GM19240 (cell line): ENCODE results near the gene TTC21B.
"Not testable (repeated sequence)": the region's sequence is repeated elsewhere in the genome, so short reads cannot be mapped to it uniquely, and the experiment has no call there.

Experiments used
- DNase-seq: peaks from one replicate; pipeline ENCODE4 v3.0.0; 2011; ENCODE audit warnings: low spot score; ENCODE audit not compliant: insufficient read length

The TTC21B gene

GRCh38 chr2:165953655-165954606, at the start of gene TTC21B:
TSS of gene TTC21B (minus strand) at chr2:165953776. CDS start at chr2:165953705, 71 bp downstream.
- DNase-seq = peak; percentile 78

- no peak for DNase-seq
Measured at GRCh38 chr2:166000401-166000800, 46.8 kb upstream of the TTC21B start.

DNA sequence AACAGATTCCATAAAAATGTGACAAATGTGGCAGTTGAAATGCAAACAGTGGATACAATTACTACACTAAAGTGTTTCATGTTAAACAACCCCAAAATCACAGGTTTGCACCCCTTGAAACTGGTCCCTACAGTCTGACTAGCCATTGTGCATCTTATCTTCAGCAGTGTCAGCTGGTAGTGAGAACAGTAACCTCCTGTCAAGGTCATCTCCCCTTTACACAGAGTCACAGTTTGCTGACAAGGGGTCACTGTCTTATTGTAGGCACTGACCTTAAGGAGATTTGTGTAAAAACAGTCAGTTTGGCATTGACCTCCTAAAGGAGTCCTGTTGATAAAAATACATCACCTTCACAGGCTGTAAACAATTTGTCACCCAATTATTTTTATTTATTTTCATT, 37.3 kb upstream of the TTC21B start:
- DNase-seq = no peak

DNA sequence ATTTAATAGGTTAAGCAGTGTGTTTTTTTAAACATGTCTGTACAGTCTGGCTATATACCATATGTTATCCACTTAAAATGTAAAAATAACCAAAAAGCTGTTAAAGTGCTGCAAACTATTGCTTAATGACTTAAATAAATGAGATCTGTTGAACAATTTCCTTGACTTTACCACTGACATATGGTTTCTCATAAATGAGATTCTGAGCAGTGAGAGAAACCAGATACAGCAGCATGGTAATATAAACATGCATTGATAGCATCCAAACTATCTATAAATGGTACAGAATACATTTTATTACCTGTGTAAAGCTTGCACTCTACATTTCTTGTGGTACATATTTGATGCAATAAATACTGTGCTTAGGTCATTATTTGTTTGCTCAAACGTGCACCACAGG, 36.3 kb upstream of the TTC21B start:
- no peak for DNase-seq

DNA sequence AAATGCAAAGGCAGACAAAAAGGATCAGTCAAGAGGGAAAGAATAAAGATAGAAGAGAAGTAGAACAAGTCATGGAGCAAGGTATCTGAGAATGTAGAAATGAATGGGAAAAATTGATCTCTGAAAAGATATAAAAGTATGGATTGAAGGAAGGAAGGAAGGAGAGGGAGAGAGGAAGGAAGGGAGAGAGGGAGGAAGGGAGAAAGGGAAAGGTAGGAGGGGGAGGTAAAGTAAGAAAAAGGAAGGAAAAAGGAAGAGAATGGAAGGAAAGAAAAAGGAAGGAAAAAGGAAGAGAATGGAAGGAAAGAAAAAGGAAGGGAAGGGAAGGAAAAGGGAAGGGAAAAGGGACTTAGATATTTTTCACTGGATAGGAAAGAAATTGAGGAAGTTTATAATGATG, 31.5 kb upstream of the TTC21B start:
- no peak for DNase-seq

- not testable (repeated sequence) for DNase-seq
Measured at GRCh38 chr2:165972161-165972560, 18.6 kb upstream of the TTC21B start.

DNA sequence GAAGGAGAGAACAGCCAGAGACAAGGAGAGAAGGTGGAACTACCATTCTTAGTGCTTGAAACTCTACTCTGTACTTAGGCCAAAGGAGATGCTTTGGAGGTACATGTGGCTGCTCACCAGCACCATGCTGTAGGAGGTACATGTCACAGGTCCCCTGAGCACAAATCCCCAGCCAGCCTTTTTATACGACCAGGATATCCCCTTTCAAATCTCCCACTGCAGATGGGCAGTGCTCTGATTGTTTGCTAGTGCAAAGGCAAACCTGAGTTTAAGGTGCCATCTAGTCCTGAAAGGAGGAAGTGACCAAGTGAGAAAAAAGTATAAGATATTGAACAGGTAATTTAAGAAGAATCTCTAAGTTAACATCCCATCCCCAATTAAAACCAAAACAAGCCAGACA, 17.1 kb upstream of the TTC21B start:
- DNase-seq = no peak

GRCh38 chr2:165969227-165969626, 15.7 kb upstream of the TTC21B start:
- no peak for DNase-seq

DNA sequence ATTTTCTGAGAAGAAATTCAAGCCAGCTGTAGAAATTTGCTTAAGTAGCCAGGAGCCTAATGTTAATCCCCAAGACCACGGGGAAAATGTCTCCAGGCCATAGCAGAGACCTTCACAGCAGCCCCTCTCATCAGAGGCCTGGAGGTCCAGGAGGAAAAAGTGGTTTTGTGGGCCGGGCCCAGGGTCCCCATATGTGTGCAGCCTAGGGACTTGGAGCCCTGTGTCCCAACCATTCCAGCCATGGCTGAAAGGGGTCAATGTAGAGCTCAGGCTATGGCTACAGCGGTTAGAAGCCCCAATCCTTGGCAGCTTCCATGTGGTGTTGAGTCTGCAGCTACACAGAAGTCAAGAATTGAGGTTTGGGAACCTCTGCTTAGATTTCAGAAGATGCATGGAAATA, 14.2 kb upstream of the TTC21B start:
- no peak for DNase-seq

DNA sequence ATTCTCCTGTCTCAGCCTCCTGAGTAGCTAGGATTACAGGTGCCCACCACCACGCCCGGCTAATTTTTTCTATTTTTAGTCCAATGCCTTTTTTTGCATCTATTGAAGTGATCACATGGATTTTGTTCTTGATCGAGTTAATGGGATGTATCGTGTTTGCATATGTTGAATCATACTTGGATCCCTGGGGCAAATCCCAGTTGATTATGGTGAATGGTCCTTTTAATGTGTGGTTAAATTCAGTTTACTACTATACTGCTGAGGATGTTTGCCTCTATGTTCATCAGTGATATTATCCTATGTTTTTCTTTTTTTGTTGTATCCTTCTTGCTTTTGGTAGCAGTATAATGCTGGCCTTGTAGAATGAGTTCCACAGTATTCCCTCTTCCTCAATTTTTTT, 8.2 kb upstream of the TTC21B start:
- no peak for DNase-seq

- no peak for DNase-seq
Measured at GRCh38 chr2:165959371-165959770, 5.8 kb upstream of the TTC21B start.

DNA sequence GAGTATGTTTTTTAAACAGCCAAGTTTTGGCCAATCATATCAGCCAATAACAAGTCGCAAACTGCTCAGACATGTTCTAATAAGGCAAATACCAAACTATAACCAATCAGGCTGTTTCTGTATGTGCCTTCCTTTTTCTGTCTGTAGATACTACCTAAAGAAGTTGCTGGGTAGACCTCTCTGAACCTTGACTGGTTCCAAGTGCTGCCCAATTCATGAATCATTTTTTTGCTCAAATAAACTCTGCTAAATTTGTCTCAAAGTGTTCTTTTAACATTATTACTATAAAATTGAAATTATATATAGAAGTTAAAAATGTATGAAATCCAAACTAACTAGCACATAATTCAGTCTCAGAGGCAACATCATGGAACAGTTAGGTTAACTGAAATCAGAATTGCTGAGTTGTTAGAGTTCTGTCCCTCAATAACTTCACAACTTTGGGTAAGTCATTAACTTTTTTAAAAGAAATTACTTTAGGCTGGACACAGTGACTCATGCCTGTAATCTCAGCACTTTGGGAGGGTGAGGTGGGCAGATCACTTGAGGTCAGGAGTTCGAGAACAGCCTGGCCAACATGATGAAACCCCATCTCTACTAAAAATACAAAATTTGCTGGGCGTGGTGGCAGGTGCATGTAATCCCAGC, 4.9 kb upstream of the TTC21B start:
- DNase-seq = no peak

DNA sequence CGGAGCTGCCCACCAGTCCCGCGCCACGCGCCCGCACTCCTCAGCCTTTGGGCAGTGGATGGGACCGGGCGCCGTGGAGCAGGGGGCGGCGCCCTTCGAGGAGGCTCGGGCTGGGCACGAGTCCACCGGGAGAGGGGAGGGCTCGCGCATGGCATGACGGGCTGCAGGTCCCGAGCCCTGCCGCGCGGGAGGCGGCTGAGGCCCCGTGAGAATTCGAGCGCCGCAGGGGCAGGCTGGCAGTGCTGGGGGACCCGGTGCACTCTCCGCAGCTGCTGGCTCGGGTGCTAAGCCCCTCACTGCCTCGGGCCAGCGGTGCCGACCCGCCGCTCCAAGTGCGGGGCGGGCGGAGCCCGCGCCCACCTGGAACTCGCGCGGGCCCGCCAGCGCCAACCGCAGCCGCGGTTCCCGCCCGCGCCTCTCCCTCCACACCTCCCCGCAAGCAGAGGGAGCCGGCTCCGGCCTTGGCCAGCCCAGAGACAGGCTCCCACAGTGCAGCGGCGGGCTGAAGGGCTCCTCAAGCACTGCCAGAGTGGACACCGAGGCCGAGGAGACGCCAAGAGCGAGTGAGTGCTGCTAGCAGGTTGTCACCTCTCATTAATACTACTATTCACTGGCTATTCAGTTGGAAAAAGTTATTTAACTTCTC, 3.6 kb upstream of the TTC21B start:
- no peak for DNase-seq

DNA sequence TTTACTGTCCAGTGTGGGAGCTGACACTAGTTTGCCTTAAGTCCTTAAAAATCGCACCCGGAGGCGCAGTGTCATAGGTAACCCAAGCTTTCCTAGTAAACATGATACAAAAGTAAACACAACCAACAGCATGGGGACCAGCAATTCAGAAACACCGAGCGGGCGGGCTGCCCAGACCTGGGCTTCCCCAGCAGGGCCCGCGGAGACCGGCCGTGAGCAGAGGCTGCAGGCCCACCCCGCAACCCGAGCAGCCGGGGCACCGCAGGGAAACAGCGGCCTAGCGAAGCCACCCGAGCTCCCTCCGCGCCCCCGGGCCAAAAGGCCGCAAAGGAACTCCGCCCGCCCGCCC, 296 bp downstream of the TTC21B start:
- peak; percentile 28 for DNase-seq

DNA sequence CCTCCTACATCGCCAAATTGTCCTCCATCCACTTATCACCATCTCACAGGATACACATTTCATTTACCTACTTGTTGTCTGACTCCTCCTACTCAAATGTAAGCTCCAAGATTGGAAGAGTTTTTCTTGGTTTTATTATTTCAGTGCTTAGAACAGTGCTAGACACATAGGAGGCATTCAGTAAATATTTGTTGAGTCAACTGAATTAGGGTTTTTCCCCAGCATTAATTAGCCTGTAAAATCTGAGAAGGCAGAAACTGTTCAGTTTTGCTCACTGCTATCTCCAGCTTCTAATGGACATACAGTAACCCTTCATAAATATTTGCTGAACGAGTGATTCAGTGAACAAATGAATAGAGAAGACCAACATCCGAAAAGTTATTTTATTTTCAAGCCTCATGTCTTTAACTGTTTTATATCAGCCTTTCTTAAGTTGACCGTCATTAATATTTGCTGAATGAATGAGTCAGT, 800 bp downstream of the TTC21B start:
- no peak for DNase-seq

GRCh38 chr2:165952085-165952484, 1.5 kb downstream of the TTC21B start:
- no peak for DNase-seq

GRCh38 chr2:165950438-165950837, 3.1 kb downstream of the TTC21B start:
- no peak for DNase-seq

DNA sequence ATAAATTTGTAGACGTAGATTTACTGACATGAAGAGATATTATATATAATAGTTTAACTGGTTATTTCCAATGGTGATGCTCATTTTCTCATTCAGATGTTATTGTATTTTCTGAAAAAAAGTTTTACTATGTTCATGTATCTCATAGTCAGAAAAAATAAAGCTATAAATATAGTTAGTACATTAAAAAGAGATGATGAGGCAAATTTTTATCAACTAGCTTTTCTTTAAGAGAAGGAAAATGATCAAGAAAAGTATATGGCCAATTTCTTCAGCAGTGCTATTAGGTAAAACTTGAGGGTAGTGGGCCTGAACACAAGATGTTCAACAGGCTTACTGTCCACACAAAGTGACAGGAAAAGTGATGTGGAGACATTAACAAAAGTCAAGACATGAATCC, 11.7 kb downstream of the TTC21B start:
- no peak for DNase-seq

DNA sequence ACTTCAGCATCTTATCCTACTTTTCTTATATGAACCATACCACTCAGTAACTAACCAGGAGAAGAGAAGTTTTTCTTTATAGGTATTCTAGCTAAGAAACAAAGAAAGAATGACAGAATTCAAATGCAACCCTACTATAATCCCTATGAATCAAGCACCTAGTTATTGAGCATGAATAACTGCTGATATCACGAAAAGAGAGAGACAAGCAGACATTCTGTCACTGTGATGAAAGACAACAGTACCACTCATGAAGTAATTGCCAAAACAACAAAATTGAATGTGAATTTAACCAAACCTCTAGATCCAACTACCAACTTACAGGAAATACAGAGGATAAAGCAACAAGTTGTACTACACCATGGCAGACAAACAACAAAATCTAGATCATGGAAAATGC, 15.3 kb downstream of the TTC21B start:
- DNase-seq = no peak

DNA sequence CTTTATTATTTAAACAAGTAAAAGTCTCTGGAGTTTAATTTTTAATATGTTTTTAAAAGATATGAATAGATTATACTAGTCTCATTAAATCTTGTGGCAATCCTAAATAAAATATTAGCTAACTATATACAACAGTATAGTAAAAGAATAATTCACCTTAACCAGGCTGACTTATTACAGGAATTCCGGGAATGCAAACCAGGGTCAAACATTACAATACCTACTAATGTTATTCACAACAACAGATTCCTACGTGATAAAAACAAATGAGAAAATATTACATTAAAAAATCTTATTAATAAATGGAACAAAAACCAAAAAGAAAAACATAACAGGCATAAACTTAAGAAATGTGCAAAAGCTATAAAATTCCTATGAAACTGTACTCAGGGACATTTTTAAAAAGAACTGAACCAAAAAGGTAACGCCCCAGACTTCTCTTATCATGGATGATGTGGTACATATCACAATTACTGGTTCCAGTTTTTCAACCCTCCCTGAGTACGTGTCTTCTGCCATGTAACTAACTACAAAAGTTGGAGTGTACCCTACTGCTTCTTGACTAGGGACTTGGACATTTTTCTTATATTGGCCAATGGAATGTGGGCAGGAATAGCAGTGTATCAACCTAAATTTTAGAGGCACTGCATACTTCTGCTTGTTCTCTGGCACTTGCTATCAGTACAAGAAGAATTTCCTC, 20.2 kb downstream of the TTC21B start:
- no peak for DNase-seq

DNA sequence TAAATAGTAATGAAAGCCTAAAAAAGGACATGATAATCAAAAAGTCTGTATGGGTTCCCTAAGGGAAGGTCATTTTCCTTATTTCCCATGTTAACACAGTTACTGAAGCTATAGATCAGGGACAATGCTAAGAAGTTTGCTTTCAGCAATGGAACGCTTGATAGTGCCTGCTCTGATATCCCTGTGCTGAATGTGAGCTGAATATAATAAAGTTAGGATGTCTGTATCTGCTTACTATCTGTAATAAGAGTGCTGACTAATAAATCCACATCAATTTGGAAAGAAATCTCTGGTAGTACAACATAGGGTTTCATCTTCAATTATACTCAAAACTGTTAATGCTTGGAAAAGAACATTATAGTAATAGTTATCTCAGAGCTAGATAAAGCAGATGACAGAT, 25.8 kb downstream of the TTC21B start:
- DNase-seq = no peak

- DNase-seq = no peak
Measured at GRCh38 chr2:165927353-165927752, 26.2 kb downstream of the TTC21B start.
